Stomach (tissue), 4 donors: Measurements from ENCODE around the gene DOCK2.

ENCODE experiments used
- CTCF ChIP-seq, 7 experiments: fragments of 450-650 bp in 4 of 7; fragments of 200-600 bp in 3 of 7; sonication (generic) in 3 of 7; IDR thresholded peaks; one replicate each; pipeline ENCODE4 v1.5.1; 2016 to 2019; ENCODE audit warnings: antibody characterized with exemption in 7 of 7, control low read depth in 2 of 7, mild to moderate bottlenecking in 1 of 7
- POLR2AphosphoS5 ChIP-seq, 3 donors: sonication (generic); formaldehyde crosslinking; IDR thresholded peaks; one replicate each; pipeline ENCODE4 v1.6.1; 2016; ENCODE audit warnings: antibody characterized with exemption in 3 of 3

DNA sequence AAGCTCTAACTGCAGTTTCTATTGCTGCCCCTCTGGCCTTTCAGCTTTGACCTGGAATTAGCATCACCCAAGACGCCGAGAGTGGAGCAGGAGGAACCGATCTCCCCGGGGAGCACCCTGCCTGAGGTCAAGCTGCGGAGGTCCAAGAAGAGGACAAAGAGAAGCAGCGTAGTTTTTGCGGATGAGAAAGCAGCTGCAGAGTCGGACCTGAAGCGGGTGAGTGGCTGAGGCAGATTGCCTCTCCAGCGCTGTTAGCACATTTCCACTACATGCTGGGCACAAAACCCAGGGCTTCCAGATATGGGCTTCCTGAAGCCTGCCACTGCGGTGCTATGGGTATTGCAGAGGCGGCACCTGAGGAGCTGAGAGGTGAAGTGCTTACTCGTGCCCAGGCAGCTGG lies 441.9 kb downstream of the DOCK2 start:
- no peak for TF ChIP-seq POLR2AphosphoS5 (IDR thresholded peaks at IDR 0.05)
- TF ChIP-seq CTCF (IDR thresholded peaks at IDR 0.05): no peak
